HepG2 (cell line): ENCODE measurements around the gene SMIM24.

ENCODE experiments used
- KLF13 ChIP-seq: sonication (generic); formaldehyde crosslinking; IDR thresholded peaks from 2 replicates; pipeline ENCODE4 v1.4.0; 2020; ENCODE audit warnings: mild to moderate bottlenecking, missing genetic modification reagents
- ZNF747 ChIP-seq: sonication (generic); formaldehyde crosslinking; IDR thresholded peaks from 2 replicates; pipeline ENCODE4 v1.8.1; 2023; ENCODE audit warnings: missing genetic modification reagents, mild to moderate bottlenecking, borderline replicate concordance

DNA sequence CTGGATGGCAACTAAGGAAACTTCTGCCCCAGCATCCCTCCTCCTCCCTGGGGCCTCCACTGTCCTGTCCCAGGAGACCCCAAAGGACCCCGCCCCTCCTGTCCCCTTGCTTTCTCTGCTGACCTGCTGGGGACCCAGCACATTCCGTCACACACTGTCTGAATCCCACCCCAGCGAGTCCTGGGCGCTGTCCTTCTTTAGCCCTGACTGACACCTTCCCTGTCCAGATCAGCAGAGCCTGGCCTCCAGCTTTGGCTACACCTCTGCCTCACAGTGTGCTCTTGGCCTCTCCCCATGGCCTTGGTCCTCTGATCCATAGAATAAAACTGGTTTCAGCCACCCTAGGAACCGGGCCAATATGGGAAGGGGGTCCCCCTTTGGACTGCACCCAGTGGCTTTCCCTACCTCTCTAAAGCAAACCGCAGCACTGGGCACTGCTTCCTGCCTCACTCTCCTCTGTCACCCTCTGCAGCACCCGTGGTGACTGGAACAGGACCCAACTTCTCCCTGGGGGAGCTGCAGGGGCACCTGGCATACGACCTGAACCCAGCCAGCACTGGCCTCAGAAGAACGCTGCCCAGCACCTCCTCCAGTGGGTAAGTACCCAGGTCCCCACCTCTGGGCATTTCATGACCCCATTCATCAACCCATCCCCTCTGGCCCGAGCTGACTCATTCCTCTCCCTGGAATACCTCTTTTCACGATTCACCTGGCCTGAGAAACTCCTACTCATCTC, 46.4 kb downstream of the SMIM24 start:
- TF ChIP-seq KLF13: no peak
- no peak for TF ChIP-seq ZNF747 (CRISPR knock-in tag)
